ENCODE measurements around the gene HMGN4. TPM values are rescaled to one million over a fixed set of nuclear protein-coding genes. Genes with fewer than 3 reads are reported as not detected.

Gene HMGN4
- total RNA-seq, 1 donor from 2014 or later: 29.0 TPM

DNA sequence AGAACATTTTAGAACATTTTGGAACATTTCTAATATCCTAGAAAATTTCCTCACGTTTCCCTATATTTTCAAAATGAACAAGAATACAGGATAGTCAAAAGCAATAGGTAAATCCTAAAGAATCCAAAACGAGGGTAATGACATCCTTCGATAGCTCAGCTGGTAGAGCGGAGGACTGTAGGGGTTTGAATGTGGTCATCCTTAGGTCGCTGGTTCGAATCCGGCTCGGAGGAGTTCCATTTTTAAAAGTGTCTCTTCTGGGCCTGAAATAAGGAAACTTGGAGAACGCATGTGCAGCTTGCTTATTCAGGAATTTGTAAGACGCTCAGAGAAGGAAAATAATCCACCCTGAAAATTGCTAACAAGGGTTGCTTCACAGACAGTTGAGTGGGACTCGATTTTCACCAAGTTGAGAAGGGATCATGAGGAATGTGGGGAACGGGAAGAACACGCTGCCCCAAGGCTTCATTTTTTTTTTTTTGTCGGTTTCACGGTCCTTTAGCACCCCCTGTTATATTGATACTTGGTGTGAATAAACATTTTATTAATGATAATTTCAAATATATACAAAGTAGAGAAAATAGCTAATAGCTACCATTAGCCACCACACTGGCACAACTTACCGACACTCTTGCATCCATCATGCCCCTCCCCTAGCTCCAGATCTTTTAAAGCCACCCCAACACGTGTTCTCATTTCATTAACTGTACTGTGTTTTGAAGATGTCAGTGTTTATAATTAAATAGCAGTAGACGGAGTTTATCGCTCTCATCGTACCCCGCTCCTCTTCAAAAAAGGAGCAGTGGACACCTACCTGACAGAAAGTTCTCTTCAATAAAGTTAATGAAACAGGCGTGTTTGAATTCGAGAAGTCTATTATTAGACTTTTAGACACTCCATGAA, 56.8 kb downstream of the HMGN4 start:
- DNase-seq (ENCODE audit: missing footprints): no peak
- ATAC-seq: no peak
- intact Hi-C loops (cut with DNase I): loop anchor here (1.0 kb wide), 1 partner anchor 254 kb away; no protein-coding TSS in a partner anchor

DNA sequence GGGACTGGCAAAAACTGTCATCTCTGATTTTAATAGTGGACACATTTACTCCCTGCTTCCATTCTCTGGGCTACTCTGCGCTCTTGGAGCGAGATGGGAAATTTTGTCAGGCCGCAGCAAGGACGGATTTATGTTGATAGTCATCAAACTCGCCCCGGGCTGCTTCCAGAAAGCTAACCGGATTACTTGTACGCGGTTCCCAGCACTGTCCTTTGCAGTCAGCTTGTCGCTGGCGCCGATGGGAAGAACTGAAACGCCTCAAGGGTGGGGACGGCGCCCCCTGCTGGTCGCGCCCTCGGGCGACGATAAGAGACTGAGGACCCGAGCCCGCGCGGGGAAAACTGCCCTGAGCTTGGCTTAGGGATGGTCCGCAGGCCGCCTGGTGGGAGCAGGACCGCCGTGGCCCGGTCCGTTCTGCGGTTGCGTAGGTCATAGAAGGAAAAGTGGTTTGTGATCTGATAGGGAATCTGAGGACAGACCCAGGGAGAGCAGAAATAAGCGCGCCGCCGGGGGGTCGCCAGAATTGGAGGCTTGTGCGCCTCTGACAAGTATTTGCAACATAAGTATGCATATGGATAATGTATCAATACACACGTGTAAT, 57.6 kb downstream of the HMGN4 start:
- ATAC-seq: peak; percentile 94
- peak; percentile 98 for DNase-seq (ENCODE audit: missing footprints)
- intact Hi-C loops (cut with DNase I): loop anchor here (1.0 to 2.0 kb wide), 3 partner anchors 23 to 423 kb away; no protein-coding TSS in a partner anchor

Other genes with a start within 250 kb of the HMGN4 start
- gene BTN3A2, start 173.2 kb upstream of the HMGN4 start, total RNA-seq: 17.0 TPM
- 6.0 TPM for gene BTN2A2, start 155.3 kb upstream of the HMGN4 start, total RNA-seq
- gene BTN3A1, start 136.1 kb upstream of the HMGN4 start, total RNA-seq: 11.2 TPM
- 9.4 TPM for gene BTN3A3, start 97.9 kb upstream of the HMGN4 start, total RNA-seq
- 14.5 TPM for gene BTN2A1, start 80.4 kb upstream of the HMGN4 start, total RNA-seq
- gene BTN1A1, start 38.1 kb upstream of the HMGN4 start, total RNA-seq: not detected
- gene ABT1, start 58.6 kb downstream of the HMGN4 start, total RNA-seq: 7.6 TPM
- gene ZNF322, start 121.4 kb downstream of the HMGN4 start, total RNA-seq: 14.2 TPM